GM21717 (cell line): ENCODE results near the gene STK24.
A peak's percentile ranks its signal among the peaks of the same experiment; 100 is the strongest.

Experiments
- ATAC-seq: cut with Tn5 transposase; IDR thresholded peaks from one replicate; pipeline ENCODE4 v1.9.1; 2021; ENCODE audit warnings: mild to moderate bottlenecking, moderate library complexity; ENCODE audit not compliant: unreplicated experiment

The STK24 gene

GRCh38 chr13:98557937-98558792 is 18.7 kb downstream of the STK24 start:
- no peak for ATAC-seq

GRCh38 chr13:98556968-98557631 is 19.8 kb downstream of the STK24 start:
- ATAC-seq = no peak

GRCh38 chr13:98556142-98556816 is 20.6 kb downstream of the STK24 start:
- no peak for ATAC-seq

- ATAC-seq = peak; percentile 79
Observed at GRCh38 chr13:98549728-98550317, 27.1 kb downstream of the STK24 start.

GRCh38 chr13:98549006-98549727 is 27.7 kb downstream of the STK24 start:
- no peak for ATAC-seq

- no peak for ATAC-seq
Observed at GRCh38 chr13:98548230-98548629, 28.7 kb downstream of the STK24 start.

GRCh38 chr13:98547455-98547854 is 29.5 kb downstream of the STK24 start:
- ATAC-seq = no peak

GRCh38 chr13:98546402-98546801 is 30.5 kb downstream of the STK24 start:
- no peak for ATAC-seq

- no peak for ATAC-seq
Observed at GRCh38 chr13:98544104-98544710, 32.7 kb downstream of the STK24 start.

- peak; percentile 15 for ATAC-seq
Observed at GRCh38 chr13:98543378-98544103, 33.4 kb downstream of the STK24 start.

- peak; percentile 56 for ATAC-seq
Observed at GRCh38 chr13:98542568-98543377, 34.1 kb downstream of the STK24 start.

- no peak for ATAC-seq
Observed at GRCh38 chr13:98541701-98542203, 35.2 kb downstream of the STK24 start.

- no peak for ATAC-seq
Observed at GRCh38 chr13:98541191-98541590, 35.7 kb downstream of the STK24 start.

GRCh38 chr13:98540476-98540875 is 36.4 kb downstream of the STK24 start:
- ATAC-seq = no peak

GRCh38 chr13:98539666-98540065 is 37.2 kb downstream of the STK24 start:
- no peak for ATAC-seq

- ATAC-seq = no peak
Observed at GRCh38 chr13:98538876-98539275, 38.0 kb downstream of the STK24 start.

GRCh38 chr13:98537740-98538139 is 39.2 kb downstream of the STK24 start:
- ATAC-seq = no peak

- ATAC-seq = no peak
Observed at GRCh38 chr13:98537306-98537705, 39.6 kb downstream of the STK24 start.

GRCh38 chr13:98536729-98537128 is 40.2 kb downstream of the STK24 start:
- no peak for ATAC-seq
